ENCODE results near the gene MRPL22.

- TF ChIP-seq POLR2A (IDR thresholded peaks at IDR 0.05), result no peak
- peak in 3 of 7 experiments; percentile 8 to 25 (median 10) for TF ChIP-seq CTCF (IDR thresholded peaks at IDR 0.05)
- TF ChIP-seq EP300 (IDR thresholded peaks at IDR 0.05), result no peak
Measured at GRCh38 chr5:154940772-154941620, at the start of gene MRPL22.

All from stomach (tissue), 4 donors.